Heart left ventricle (tissue), 16 donors: Measurements from ENCODE around the gene CECR2. TPM values are rescaled to one million over a fixed set of nuclear protein-coding genes. Genes with fewer than 3 reads are reported as not detected.

ENCODE experiments used
- ATAC-seq, 4 donors: fragments of 200-7000 bp; cut with Tn5 transposase; one replicate each; pipeline ENCODE4 v1.9.1; 2020 to 2022; ENCODE audit warnings: moderate library complexity in 4 of 4, mild to moderate bottlenecking in 3 of 4, moderate number of reproducible peaks in 1 of 4
- DNase-seq, 5 donors: peaks; one replicate each; pipeline ENCODE4 v3.0.0-alpha.2; 2020
- H3K27ac ChIP-seq, 12 donors: fragments of 200-600 bp; sonication (generic) in 4 of 12; one replicate each; pipeline versions ENCODE4 v1.5.0 to v1.8.0; 2016 to 2022; ENCODE audit warnings: mild to moderate bottlenecking in 2 of 12
- H3K27me3 ChIP-seq, 9 donors: fragments of 200-600 bp; sonication (generic) in 2 of 9; one replicate each; pipeline versions ENCODE4 v1.5.1 to v1.8.0; 2016 to 2022; ENCODE audit warnings: mild to moderate bottlenecking in 3 of 9
- H3K36me3 ChIP-seq, 9 donors: fragments of 200-600 bp; sonication (generic) in 2 of 9; one replicate each; pipeline versions ENCODE4 v1.5.0 to v1.8.0; 2018 to 2022; ENCODE audit warnings: mild to moderate bottlenecking in 2 of 9
- H3K4me1 ChIP-seq, 12 donors: fragments of 200-600 bp; sonication (generic) in 4 of 12; one replicate each; pipeline versions ENCODE4 v1.5.0 to v1.8.0; 2016 to 2022; ENCODE audit warnings: mild to moderate bottlenecking in 3 of 12
- H3K4me3 ChIP-seq, 12 donors: fragments of 200-600 bp; sonication (generic) in 4 of 12; one replicate each; pipeline versions ENCODE4 v1.5.0 to v1.8.0; 2017 to 2022; ENCODE audit warnings: mild to moderate bottlenecking in 9 of 12, moderate library complexity in 4 of 12
- H3K9me3 ChIP-seq, 12 donors: fragments of 200-600 bp; sonication (generic) in 4 of 12; one replicate each; pipeline versions ENCODE4 v1.5.0 to v1.8.0; 2016 to 2022; ENCODE audit warnings: mild to moderate bottlenecking in 1 of 12
- CTCF ChIP-seq, 12 donors: fragments of 200-600 bp; sonication (generic) in 4 of 12; IDR thresholded peaks; one replicate each; pipeline versions ENCODE4 v1.5.0 to v1.8.0; 2018 to 2022; ENCODE audit warnings: antibody characterized with exemption in 12 of 12, mild to moderate bottlenecking in 5 of 12
- POLR2A ChIP-seq, 2 donors: fragments of 450-650 bp; IDR thresholded peaks; one replicate each; pipeline ENCODE4 v1.6.1; 2017; ENCODE audit warnings: antibody characterized with exemption in 2 of 2, mild to moderate bottlenecking in 2 of 2, moderate library complexity in 2 of 2
- WGBS, 4 donors: extraction: QIAGEN DNeasy Blood & Tissue Kit in 2 of 4; methylation state at CpG; one replicate each; pipeline versions ENCODE4 v1.1.5 to v1.1.7; 2013 to 2018; 5-methylcytosine and 5-hydroxymethylcytosine counted together
- intact Hi-C, 10 donors: fragments of 100-400 bp; cut with DNase I; formaldehyde crosslinking; loops; one replicate each; pipeline versions ENCODE4 v1.11.1 to v1.14.2; 2022
- polyA plus RNA-seq, 2 donors: library from polyadenylated mRNA; stranded (reverse); fragments of 200-250 nt; gene quantifications; one replicate each; pipeline ENCODE4 v1.2.3, GENCODE V29; 2013
- total RNA-seq, 9 donors: library from RNA; depleted of rRNA in 2 of 9; stranded (reverse); fragments of >200 nt in 2 of 9; fragmentation: NEBNext Ultra II Directional in 3 of 9; extraction: Animal tissue kit (Norgen Biotek cat#: 25700) in 3 of 9; gene quantifications; one replicate each; pipeline versions ENCODE4 v1.1.0 to v1.2.4, GENCODE V29; 2016 to 2023
- donor health status: ischemic (EF 13 %, LVEDD 7.1; RV severe dilation, severe dysfunction).
- donor health status: healthy with polysubstance abuse.
- donor health status: DM: no; HTN: yes; CAD: no.
- donor health status: DM: no; HTN: no; CAD: no.
- donor health status: ischemic (EF 25% LVEDD 6.9; RV normal size, moderate dysfunction).
- donor health status: ischemic (EF 25% LVEDD 5.7; RV mildly dilated, moderate dysfunction).
- donor health status: healthy.
- donor health status: DM: yes; HTN: yes; CAD: no.
- donor health status: ischemic (EF 35%, LVEDD 5.7; RV mildly dilated, moderate dysfunction).
- donor health status: nonischemic (EF 11% LVEDD 7.7; RV severe dilation, severe dysfunction).
- donor health status: DM: yes; HTN: yes; CAD: no.
- donor health status: PGD.
- donor health status: ischemic (EF 29% LVEDD 5.4; RV normal size, mild dysfunction).
- donor health status: nonischemic (EF 23%, LVEDD 6.1; RV moderate dilation, normal function).

CECR2 gene
- total and polyA plus RNA-seq, 11 donors = 3.8 to 11.6 (median 6.8) TPM

GRCh38 chr22:17578136-17578754, 209.0 kb downstream of the CECR2 start:
- H3K36me3 ChIP-seq = no peaks in the 10 kb centered on the region
- no peak for TF ChIP-seq POLR2A (IDR thresholded peaks at IDR 0.05)
- no peak for TF ChIP-seq CTCF (IDR thresholded peaks at IDR 0.05)
- no peak overlapping the region for H3K4me3 ChIP-seq
- WGBS, 4 donors = 50 to 60% (median 55%) methylated on average over 11 of the region's 11 CpGs
- DNase-seq (peak in 4 of 5 donors; percentile 29 to 84 (median 54)), ATAC-seq (peak; percentile 43 to 73 (median 58))
- no peaks in the 10 kb centered on the region for H3K9me3 ChIP-seq
- intact Hi-C loops = no loop called here
- no peaks in the 10 kb centered on the region for H3K27me3 ChIP-seq
- H3K27ac ChIP-seq = peak overlapping the region in 10 of 12 donors; percentile 6 to 87 (median 64)
- H3K4me1 ChIP-seq = peaks cover 0 to 19% (median 1%) of the 10 kb centered on the region in 12 donors

- Histone ChIP-seq H3K27me3 (no peaks in the 10 kb centered on the region), H3K4me3 (no peak overlapping the region), H3K9me3 (no peaks in the 10 kb centered on the region), H3K27ac (peak overlapping the region in 2 of 12 donors; percentile 3 to 14), H3K4me1 (peaks cover 0 to 17% (median 1%) of the 10 kb centered on the region in 12 donors), H3K36me3 (no peaks in the 10 kb centered on the region)
- TF ChIP-seq CTCF (IDR thresholded peaks at IDR 0.05) (no peak), POLR2A (IDR thresholded peaks at IDR 0.05) (no peak)
- DNase-seq = no peak
- no peak for ATAC-seq
- 86 to 94% (median 93%) methylated on average over 12 to 14 of the region's 14 CpGs for WGBS, 4 donors
- intact Hi-C loops = no loop called here
Measured at GRCh38 chr22:17579535-17579981, 210.3 kb downstream of the CECR2 start.

- no peaks in the 10 kb centered on the region for H3K9me3 ChIP-seq
- H3K4me3 ChIP-seq = no peak overlapping the region
- peaks cover 0 to 13% (median 1%) of the 10 kb centered on the region in 12 donors for H3K4me1 ChIP-seq
- DNase-seq (no peak), ATAC-seq (peak in 1 of 4 donors; percentile 9)
- intact Hi-C loops = no loop called here
- no peaks in the 10 kb centered on the region for H3K36me3 ChIP-seq
- TF ChIP-seq CTCF (IDR thresholded peaks at IDR 0.05) (no peak), POLR2A (IDR thresholded peaks at IDR 0.05) (no peak)
- 51 to 66% (median 62%) methylated on average over 8 to 15 of the region's 15 CpGs for WGBS, 4 donors
- no peak overlapping the region for H3K27ac ChIP-seq
- no peaks in the 10 kb centered on the region for H3K27me3 ChIP-seq
Measured at GRCh38 chr22:17580441-17581031, 211.3 kb downstream of the CECR2 start.

GRCh38 chr22:17581056-17581455, 211.8 kb downstream of the CECR2 start:
- Histone ChIP-seq H3K27ac (no peak overlapping the region), H3K36me3 (no peaks in the 10 kb centered on the region), H3K4me1 (peaks cover 0 to 10% (median 1%) of the 10 kb centered on the region in 12 donors), H3K9me3 (no peaks in the 10 kb centered on the region), H3K27me3 (no peaks in the 10 kb centered on the region), H3K4me3 (no peak overlapping the region)
- intact Hi-C loops = no loop called here
- TF ChIP-seq CTCF (IDR thresholded peaks at IDR 0.05) (no peak), POLR2A (IDR thresholded peaks at IDR 0.05) (no peak)
- DNase-seq (no peak), ATAC-seq (peak in 1 of 4 donors; percentile 19)
- 80 to 87% (median 82%) methylated on average over 17 to 21 of the region's 21 CpGs for WGBS, 4 donors
